Measurements from ENCODE around the gene CAPN8.
A peak's percentile ranks its signal among the peaks of the same experiment; 100 is the strongest.

The CAPN8 gene

GRCh38 chr1:223504741-223505140 lies 160.8 kb downstream of the CAPN8 start:
- Histone ChIP-seq H3K36me3 (no peaks in the 10 kb centered on the region), H3K27me3 (no peaks in the 10 kb centered on the region), H3K9me3 (no peaks in the 10 kb centered on the region), H3K4me3 (no peak overlapping the region), H3K4me1 (peaks cover 0 to 5% (median 0%) of the 10 kb centered on the region in 4 donors), H3K27ac (no peak overlapping the region)
- peak in 1 of 2 donors; percentile 50 for DNase-seq
- intact Hi-C loops (cut with DNase I; ENCODE audit: low total_unique reads) = loop anchor here (5.0 kb wide), 1 partner anchor 1132 kb away; no protein-coding TSS in a partner anchor
- TF ChIP-seq CTCF (IDR thresholded peaks at IDR 0.05) = no peak

GRCh38 chr1:223503348-223503747 lies 162.2 kb downstream of the CAPN8 start:
- intact Hi-C loops (cut with DNase I; ENCODE audit: low total_unique reads) = loop anchor here (5.0 kb wide), 1 partner anchor 1131 kb away; no protein-coding TSS in a partner anchor

GRCh38 chr1:223500560-223501425 lies 164.7 kb downstream of the CAPN8 start:
- no peaks in the 10 kb centered on the region for H3K27me3 ChIP-seq
- intact Hi-C loops (cut with DNase I; ENCODE audit: low total_unique reads) = loop anchor here (5.0 kb wide), 1 partner anchor 1128 kb away; no protein-coding TSS in a partner anchor
- H3K36me3 ChIP-seq = no peaks in the 10 kb centered on the region
- no peak for TF ChIP-seq CTCF (IDR thresholded peaks at IDR 0.05)
- no peaks in the 10 kb centered on the region for H3K9me3 ChIP-seq
- peaks cover 0 to 5% (median 0%) of the 10 kb centered on the region in 4 donors for H3K4me1 ChIP-seq
- DNase-seq = no peak
- H3K27ac ChIP-seq = no peak overlapping the region
- no peak overlapping the region for H3K4me3 ChIP-seq

More at GRCh38 chr1:223503348-223503747, 162.2 kb downstream of the CAPN8 start:
- Histone ChIP-seq H3K36me3 (no peaks in the 10 kb centered on the region), H3K9me3 (no peaks in the 10 kb centered on the region), H3K4me3 (no peak overlapping the region), H3K4me1 (peaks cover 0 to 5% (median 0%) of the 10 kb centered on the region in 4 donors), H3K27me3 (no peaks in the 10 kb centered on the region), H3K27ac (no peak overlapping the region)
- no peak for TF ChIP-seq CTCF (IDR thresholded peaks at IDR 0.05)
- no peak for DNase-seq

- intact Hi-C loops (cut with DNase I; ENCODE audit: low total_unique reads) = no loop called here
- Histone ChIP-seq H3K9me3 (no peaks in the 10 kb centered on the region), H3K36me3 (no peaks in the 10 kb centered on the region), H3K4me3 (no peak overlapping the region), H3K27me3 (no peaks in the 10 kb centered on the region), H3K4me1 (peaks cover 0 to 5% (median 0%) of the 10 kb centered on the region in 4 donors), H3K27ac (no peak overlapping the region)
- peak in 1 of 2 donors; percentile 7 for DNase-seq
- no peak for TF ChIP-seq CTCF (IDR thresholded peaks at IDR 0.05)
Observed at GRCh38 chr1:223496883-223497282, 168.6 kb downstream of the CAPN8 start.

GRCh38 chr1:223494926-223495645 lies 170.4 kb downstream of the CAPN8 start:
- Histone ChIP-seq H3K27me3 (no peaks in the 10 kb centered on the region), H3K4me3 (no peak overlapping the region), H3K36me3 (no peaks in the 10 kb centered on the region), H3K9me3 (no peaks in the 10 kb centered on the region), H3K27ac (no peak overlapping the region), H3K4me1 (peaks cover 0 to 3% (median 0%) of the 10 kb centered on the region in 4 donors)
- no peak for TF ChIP-seq CTCF (IDR thresholded peaks at IDR 0.05)
- intact Hi-C loops (cut with DNase I; ENCODE audit: low total_unique reads) = no loop called here
- DNase-seq = peak in 1 of 2 donors; percentile 56

Data from tibial artery (tissue), 4 donors.